ENCODE measurements around the gene MAFB. TPM values are rescaled to one million over a fixed set of nuclear protein-coding genes. Genes with fewer than 3 reads are reported as not detected.

The MAFB gene
- total RNA-seq, 1 experiment from 2014 or later: 0.17 TPM

DNA sequence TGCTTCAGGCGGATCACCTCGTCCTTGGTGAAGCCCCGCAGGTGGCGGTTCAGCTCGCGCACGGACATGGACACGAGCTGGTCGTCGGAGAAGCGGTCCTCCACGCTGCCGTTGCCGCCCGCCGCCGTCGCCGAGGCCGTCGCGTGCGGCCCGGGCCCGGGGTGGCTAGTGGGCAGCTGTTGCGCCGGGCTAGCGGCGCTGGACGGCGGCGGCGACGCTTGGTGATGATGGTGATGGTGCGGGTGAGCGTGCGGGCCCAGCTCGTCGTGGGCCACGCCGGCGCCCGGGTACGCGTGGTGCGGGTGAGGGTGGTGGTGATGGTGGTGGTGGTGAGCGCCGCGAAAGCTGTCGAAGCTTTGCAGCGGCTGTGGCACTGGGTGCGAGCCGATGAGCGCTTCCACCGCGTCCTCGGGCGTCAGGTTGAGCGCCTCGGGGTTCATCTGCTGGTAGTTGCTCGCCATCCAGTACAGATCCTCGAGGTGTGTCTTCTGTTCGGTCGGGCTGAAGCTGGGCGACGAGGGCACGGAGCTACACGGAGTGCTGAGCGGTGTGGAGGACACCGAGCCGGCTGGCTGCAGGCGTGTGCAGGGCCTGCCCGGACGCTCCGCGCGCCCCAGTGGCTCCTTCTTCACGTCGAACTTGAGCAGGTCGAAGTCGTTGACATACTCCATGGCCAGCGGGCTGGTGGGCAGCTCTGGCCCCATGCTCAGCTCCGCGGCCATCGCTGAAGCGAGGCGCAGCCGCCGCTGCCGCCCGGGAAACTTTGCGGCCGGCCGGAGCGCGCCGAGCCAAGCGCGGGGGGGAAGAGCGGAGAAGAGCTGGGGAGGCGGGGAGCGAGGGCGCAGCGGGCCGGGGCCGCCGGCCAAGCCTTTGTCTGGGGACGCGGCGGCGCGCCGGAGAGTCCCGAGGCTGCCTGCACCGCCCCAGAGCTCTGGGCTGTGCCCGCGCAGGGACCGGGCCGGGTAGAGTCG lies 622 bp downstream of the MAFB start:
- DNase-seq: peak; percentile 23
- CTCF ChIA-PET: interaction anchor here (0.7 to 1.7 kb wide), 4 partner anchors 19 to 1420 kb away, joined by 3 to 6 read pairs (median 4); no protein-coding TSS in a partner anchor
- H3K36me3 Mint-ChIP-seq (ENCODE audit: insufficient read depth, unreplicated experiment): peaks cover 17% of the 10 kb centered on the region
- intact Hi-C loops (cut with micrococcal nuclease; ENCODE audit: unreplicated experiment): no loop called here
- H3K27ac Mint-ChIP-seq (ENCODE audit: unreplicated experiment): no peak overlapping the region
- no TSS peak for BruUV-seq (replicated peaks)
- H3K9me3 Mint-ChIP-seq (ENCODE audit: low read depth, unreplicated experiment): no peaks in the 10 kb centered on the region
- peak overlapping the region; percentile 69 for H3K4me3 Mint-ChIP-seq (ENCODE audit: low read depth, unreplicated experiment)
- peaks cover 6% of the 10 kb centered on the region for H3K4me1 Mint-ChIP-seq (ENCODE audit: low read depth, unreplicated experiment)
- peaks cover 100% of the 10 kb centered on the region for H3K27me3 Mint-ChIP-seq (ENCODE audit: unreplicated experiment)
- TF ChIP-seq, protein P1, sequence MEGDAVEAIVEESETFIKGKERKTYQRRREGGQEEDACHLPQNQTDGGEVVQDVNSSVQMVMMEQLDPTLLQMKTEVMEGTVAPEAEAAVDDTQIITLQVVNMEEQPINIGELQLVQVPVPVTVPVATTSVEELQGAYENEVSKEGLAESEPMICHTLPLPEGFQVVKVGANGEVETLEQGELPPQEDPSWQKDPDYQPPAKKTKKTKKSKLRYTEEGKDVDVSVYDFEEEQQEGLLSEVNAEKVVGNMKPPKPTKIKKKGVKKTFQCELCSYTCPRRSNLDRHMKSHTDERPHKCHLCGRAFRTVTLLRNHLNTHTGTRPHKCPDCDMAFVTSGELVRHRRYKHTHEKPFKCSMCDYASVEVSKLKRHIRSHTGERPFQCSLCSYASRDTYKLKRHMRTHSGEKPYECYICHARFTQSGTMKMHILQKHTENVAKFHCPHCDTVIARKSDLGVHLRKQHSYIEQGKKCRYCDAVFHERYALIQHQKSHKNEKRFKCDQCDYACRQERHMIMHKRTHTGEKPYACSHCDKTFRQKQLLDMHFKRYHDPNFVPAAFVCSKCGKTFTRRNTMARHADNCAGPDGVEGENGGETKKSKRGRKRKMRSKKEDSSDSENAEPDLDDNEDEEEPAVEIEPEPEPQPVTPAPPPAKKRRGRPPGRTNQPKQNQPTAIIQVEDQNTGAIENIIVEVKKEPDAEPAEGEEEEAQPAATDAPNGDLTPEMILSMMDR (IDR thresholded peaks at IDR 0.05; ENCODE audit: unreplicated experiment): no peak

DNA sequence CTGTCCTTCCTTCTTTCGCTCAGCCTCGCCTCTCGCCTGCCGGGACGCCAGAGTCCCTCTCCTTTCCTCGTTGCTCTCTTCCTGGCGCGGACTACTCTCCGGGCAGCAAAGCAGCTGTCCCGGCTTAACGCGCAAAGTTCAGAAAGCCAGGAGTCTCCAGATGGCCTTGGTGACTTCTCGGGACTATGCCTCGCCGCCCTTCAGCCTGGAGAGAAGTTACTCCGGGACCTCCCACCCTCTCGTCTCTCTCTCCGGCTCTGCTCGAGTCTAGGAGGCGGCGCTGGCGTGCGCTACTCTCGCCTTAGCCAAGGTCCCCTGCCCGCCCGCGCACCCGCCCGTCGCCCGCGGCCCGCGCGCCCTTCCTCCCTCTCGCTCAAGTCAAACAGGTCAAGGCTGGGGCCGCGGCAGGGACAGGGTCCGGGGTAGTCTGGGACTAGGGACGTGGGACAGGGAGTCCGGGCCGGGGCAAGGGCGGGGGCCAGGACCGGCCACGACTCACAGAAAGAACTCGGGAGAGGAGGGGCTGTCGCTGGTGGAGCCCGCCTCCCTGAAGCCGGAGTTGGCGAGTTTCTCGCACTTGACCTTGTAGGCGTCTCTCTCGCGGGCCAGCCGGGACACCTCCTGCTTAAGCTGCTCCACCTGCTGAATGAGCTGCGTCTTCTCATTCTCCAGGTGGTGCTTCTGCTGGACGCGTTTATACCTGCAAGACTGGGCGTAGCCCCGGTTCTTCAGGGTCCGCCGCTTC lies 1.5 kb downstream of the MAFB start:
- no TSS peak for BruUV-seq (replicated peaks)
- Mint-ChIP-seq H3K27ac (ENCODE audit: unreplicated experiment) (no peak overlapping the region), H3K27me3 (ENCODE audit: unreplicated experiment) (peaks cover 100% of the 10 kb centered on the region), H3K36me3 (ENCODE audit: insufficient read depth, unreplicated experiment) (peaks cover 17% of the 10 kb centered on the region), H3K9me3 (ENCODE audit: low read depth, unreplicated experiment) (no peaks in the 10 kb centered on the region), H3K4me1 (ENCODE audit: low read depth, unreplicated experiment) (peaks cover 6% of the 10 kb centered on the region), H3K4me3 (ENCODE audit: low read depth, unreplicated experiment) (peak overlapping the region; percentile 69)
- intact Hi-C loops (cut with micrococcal nuclease; ENCODE audit: unreplicated experiment): no loop called here
- TF ChIP-seq, protein P1 (IDR thresholded peaks at IDR 0.05; ENCODE audit: unreplicated experiment): no peak
- CTCF ChIA-PET: no interaction called here
- DNase-seq: no peak

DNA sequence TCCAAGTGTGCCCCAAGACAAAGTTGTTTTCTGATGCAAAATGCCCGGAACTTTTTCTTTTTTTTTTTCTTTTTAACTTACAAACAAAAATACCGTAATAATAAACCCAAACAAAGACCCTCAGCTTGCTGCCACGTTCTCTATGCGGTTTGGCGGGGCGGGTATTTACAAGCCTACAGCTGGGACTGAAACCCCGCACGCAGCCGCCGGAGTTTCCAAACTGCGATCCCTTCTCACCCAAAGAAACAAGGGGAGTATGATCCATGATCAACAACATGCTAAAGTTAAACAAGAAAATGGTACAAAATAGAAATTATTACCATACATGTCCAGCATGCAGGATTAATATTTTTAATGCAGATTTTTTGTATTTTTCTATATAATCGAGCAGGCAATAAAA lies 2.1 kb downstream of the MAFB start:
- BruUV-seq (replicated peaks): no TSS peak
- TF ChIP-seq, protein P1 (IDR thresholded peaks at IDR 0.05; ENCODE audit: unreplicated experiment): no peak
- no peak overlapping the region for H3K4me3 Mint-ChIP-seq (ENCODE audit: low read depth, unreplicated experiment)
- H3K9me3 Mint-ChIP-seq (ENCODE audit: low read depth, unreplicated experiment): no peaks in the 10 kb centered on the region
- DNase-seq: no peak
- CTCF ChIA-PET: interaction anchor here (0.7 kb wide), 1 partner anchor 20 kb away, joined by 4 read pairs; no protein-coding TSS in a partner anchor
- intact Hi-C loops (cut with micrococcal nuclease; ENCODE audit: unreplicated experiment): no loop called here
- H3K4me1 Mint-ChIP-seq (ENCODE audit: low read depth, unreplicated experiment): peaks cover 6% of the 10 kb centered on the region
- H3K27me3 Mint-ChIP-seq (ENCODE audit: unreplicated experiment): peaks cover 100% of the 10 kb centered on the region
- peaks cover 17% of the 10 kb centered on the region for H3K36me3 Mint-ChIP-seq (ENCODE audit: insufficient read depth, unreplicated experiment)
- no peak overlapping the region for H3K27ac Mint-ChIP-seq (ENCODE audit: unreplicated experiment)

DNA sequence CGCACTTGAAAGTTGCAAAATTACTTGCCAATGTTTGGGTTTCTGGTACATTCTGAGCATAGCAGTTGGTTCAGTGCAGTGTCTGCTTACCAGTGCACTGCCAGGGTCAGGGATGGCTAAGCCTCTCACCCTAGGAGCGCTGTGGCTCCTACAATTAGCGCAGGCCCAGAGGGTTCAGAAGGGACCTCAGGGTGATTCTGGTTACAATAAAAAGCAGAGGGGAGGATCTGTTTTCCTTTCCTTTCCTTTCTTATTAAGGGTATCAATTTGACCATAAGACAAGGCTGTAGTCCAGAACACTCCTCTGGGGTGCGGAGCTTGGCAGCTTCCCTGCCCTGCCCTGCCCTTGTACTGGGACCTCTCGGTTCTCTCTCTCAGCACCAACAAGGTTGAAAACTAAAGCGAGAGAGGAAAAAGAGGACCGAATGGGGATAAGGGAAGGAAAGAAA lies 2.6 kb downstream of the MAFB start:
- peaks cover 17% of the 10 kb centered on the region for H3K36me3 Mint-ChIP-seq (ENCODE audit: insufficient read depth, unreplicated experiment)
- TF ChIP-seq, protein P1 (IDR thresholded peaks at IDR 0.05; ENCODE audit: unreplicated experiment): no peak
- peaks cover 6% of the 10 kb centered on the region for H3K4me1 Mint-ChIP-seq (ENCODE audit: low read depth, unreplicated experiment)
- no peaks in the 10 kb centered on the region for H3K9me3 Mint-ChIP-seq (ENCODE audit: low read depth, unreplicated experiment)
- H3K27ac Mint-ChIP-seq (ENCODE audit: unreplicated experiment): no peak overlapping the region
- CTCF ChIA-PET: interaction anchor here (0.7 kb wide), 1 partner anchor 21 kb away, joined by 4 read pairs; no protein-coding TSS in a partner anchor
- no peak for DNase-seq
- H3K4me3 Mint-ChIP-seq (ENCODE audit: low read depth, unreplicated experiment): no peak overlapping the region
- BruUV-seq (replicated peaks): no TSS peak
- peaks cover 100% of the 10 kb centered on the region for H3K27me3 Mint-ChIP-seq (ENCODE audit: unreplicated experiment)
- intact Hi-C loops (cut with micrococcal nuclease; ENCODE audit: unreplicated experiment): no loop called here
